H1 (cell line): Measurements from ENCODE around the gene CDH9.

ENCODE experiments used
- ASH2L ChIP-seq: fragments of 200-600, 300-600 bp; sonication (generic); IDR thresholded peaks from one replicate; pipeline ENCODE4 v1.7.1; 2017; ENCODE audit warnings: low read length
- BRCA1 ChIP-seq: IDR thresholded peaks from 2 replicates; pipeline ENCODE4 v1.6.1; 2012; ENCODE audit warnings: low read depth, low read length, improper control_type of control experiment
- CREB1 ChIP-seq: IDR thresholded peaks from 2 replicates; pipeline ENCODE4 v1.6.1; 2012; ENCODE audit warnings: inconsistent platforms
- EGR1 ChIP-seq: IDR thresholded peaks from 2 replicates; pipeline ENCODE4 v1.6.1; 2011; ENCODE audit warnings: low read depth, low read length, borderline replicate concordance
- GABPA ChIP-seq: IDR thresholded peaks from 2 replicates; pipeline ENCODE4 v1.6.1; 2011; ENCODE audit warnings: mild to moderate bottlenecking, low read length, moderate library complexity, borderline replicate concordance; ENCODE audit not compliant: insufficient read depth
- POLR2A ChIP-seq, 2 experiments: IDR thresholded peaks; 1 replicate in 1 of 2; 2 replicates in 1 of 2; pipeline ENCODE4 v1.6.1; 2011; ENCODE audit warnings: low read depth in 2 of 2, low read length in 2 of 2, mild to moderate bottlenecking in 2 of 2; ENCODE audit errors: control extremely low read depth in 1 of 2
- TEAD4 ChIP-seq: IDR thresholded peaks from 2 replicates; pipeline ENCODE4 v1.6.1; 2012; ENCODE audit warnings: low read depth, low read length, inconsistent platforms, mixed read lengths
- TF ChIP-seq, protein P1 (sequence below), 3 experiments: IDR thresholded peaks; 1 replicate in 2 of 3; 2 replicates in 1 of 3; pipeline versions ENCODE4 v1.5.1 to v1.6.1; 2011; ENCODE audit warnings: low read length in 3 of 3, mild to moderate bottlenecking in 3 of 3, inconsistent platforms in 2 of 3, low read depth in 1 of 3, moderate library complexity in 1 of 3; ENCODE audit not compliant: insufficient read depth in 1 of 3; ENCODE audit errors: control extremely low read depth in 1 of 3
- TF ChIP-seq, protein P2 (sequence below): IDR thresholded peaks from 2 replicates; pipeline ENCODE4 v1.6.1; 2011; ENCODE audit warnings: low read length, improper control_type of control experiment

DNA sequence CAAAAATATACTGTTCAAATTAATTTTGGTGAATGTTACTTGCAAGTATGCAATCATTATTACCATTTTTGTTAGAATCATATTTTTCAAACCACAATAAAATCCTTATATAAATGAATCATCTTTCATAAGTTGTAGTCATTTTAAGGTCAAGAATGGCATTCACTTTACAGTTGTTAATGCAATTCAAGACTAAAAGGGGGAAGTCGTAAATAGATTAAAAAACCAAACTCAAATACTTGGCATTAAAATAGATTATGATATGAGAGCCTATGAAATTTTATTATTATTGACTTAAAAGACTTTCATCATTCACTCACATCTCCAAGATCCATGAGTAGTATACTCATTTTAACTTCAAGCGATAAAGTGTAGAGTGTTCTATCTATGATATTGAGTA, 11.6 kb downstream of the CDH9 start:
- TF ChIP-seq, protein P1, sequence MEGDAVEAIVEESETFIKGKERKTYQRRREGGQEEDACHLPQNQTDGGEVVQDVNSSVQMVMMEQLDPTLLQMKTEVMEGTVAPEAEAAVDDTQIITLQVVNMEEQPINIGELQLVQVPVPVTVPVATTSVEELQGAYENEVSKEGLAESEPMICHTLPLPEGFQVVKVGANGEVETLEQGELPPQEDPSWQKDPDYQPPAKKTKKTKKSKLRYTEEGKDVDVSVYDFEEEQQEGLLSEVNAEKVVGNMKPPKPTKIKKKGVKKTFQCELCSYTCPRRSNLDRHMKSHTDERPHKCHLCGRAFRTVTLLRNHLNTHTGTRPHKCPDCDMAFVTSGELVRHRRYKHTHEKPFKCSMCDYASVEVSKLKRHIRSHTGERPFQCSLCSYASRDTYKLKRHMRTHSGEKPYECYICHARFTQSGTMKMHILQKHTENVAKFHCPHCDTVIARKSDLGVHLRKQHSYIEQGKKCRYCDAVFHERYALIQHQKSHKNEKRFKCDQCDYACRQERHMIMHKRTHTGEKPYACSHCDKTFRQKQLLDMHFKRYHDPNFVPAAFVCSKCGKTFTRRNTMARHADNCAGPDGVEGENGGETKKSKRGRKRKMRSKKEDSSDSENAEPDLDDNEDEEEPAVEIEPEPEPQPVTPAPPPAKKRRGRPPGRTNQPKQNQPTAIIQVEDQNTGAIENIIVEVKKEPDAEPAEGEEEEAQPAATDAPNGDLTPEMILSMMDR (IDR thresholded peaks at IDR 0.05; ENCODE audit: control extremely low read depth in 1 of 3, insufficient read depth in 1 of 3, low read depth in 1 of 3, low read length in 3 of 3): no peak
- TF ChIP-seq GABPA (no peak), ASH2L (no peak), POLR2A (IDR thresholded peaks at IDR 0.05; ENCODE audit: control extremely low read depth in 1 of 2, low read depth in 2 of 2, low read length in 2 of 2) (no peak), EGR1 (no peak), TEAD4 (no peak), CREB1 (no peak), BRCA1 (no peak)
- TF ChIP-seq, protein P2, sequence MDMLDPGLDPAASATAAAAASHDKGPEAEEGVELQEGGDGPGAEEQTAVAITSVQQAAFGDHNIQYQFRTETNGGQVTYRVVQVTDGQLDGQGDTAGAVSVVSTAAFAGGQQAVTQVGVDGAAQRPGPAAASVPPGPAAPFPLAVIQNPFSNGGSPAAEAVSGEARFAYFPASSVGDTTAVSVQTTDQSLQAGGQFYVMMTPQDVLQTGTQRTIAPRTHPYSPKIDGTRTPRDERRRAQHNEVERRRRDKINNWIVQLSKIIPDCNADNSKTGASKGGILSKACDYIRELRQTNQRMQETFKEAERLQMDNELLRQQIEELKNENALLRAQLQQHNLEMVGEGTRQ: no peak
